ENCODE results near the gene MAN2B2. TPM values are rescaled to one million over a fixed set of nuclear protein-coding genes. Genes with fewer than 3 reads are reported as not detected.

The MAN2B2 gene
- total RNA-seq, 1 donor from 2014 or later, result 32.2 TPM

DNA sequence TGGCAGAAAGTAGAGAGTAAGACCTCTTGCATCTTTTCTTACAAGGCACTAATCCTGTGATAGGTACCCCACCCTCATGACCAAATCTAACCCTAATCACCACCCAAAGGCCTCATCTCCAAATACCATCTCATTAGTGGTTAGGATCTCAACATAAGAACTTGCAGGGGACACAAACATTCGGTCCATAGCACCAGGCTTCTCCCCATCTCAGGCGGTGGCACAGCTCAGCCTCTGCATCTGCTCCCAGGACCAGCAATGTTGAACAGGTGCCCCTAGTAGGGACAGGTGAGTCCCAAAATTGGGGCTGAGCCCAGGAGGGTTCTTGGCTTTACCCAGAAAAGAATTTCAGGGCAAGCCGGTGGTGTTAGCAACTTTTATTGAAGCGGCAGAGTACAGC is 57.1 kb downstream of the MAN2B2 start:
- H3K27me3 Mint-ChIP-seq (ENCODE audit: low read depth, unreplicated experiment), result no peaks in the 10 kb centered on the region
- no peak overlapping the region for H3K4me3 Mint-ChIP-seq (ENCODE audit: unreplicated experiment)
- H3K4me1 Mint-ChIP-seq (ENCODE audit: low read depth, unreplicated experiment), result no peaks in the 10 kb centered on the region
- H3K27ac ChIP-seq (ENCODE audit: low read depth, low read length), result no peak overlapping the region
- peaks cover 5% of the 10 kb centered on the region for H3K9me3 Mint-ChIP-seq (ENCODE audit: unreplicated experiment)
- no peak overlapping the region for H3K27ac Mint-ChIP-seq (ENCODE audit: unreplicated experiment)
- FAIRE-seq (no peak), DNase-seq (ENCODE audit: low read depth) (no peak)
- H3K27me3 ChIP-seq (ENCODE audit: insufficient read depth, low read length), result no peaks in the 10 kb centered on the region
- TF ChIP-seq CTCF (IDR thresholded peaks at IDR 0.05; ENCODE audit: insufficient read depth, low read depth, low read length) (no peak), EZH2 (IDR thresholded peaks at IDR 0.05; ENCODE audit: insufficient read depth, low read length) (no peak)
- H3K79me2 ChIP-seq (ENCODE audit: insufficient read depth, low read length), result no peaks in the 10 kb centered on the region
- H3K4me1 ChIP-seq (ENCODE audit: insufficient read depth, low read length), result no peaks in the 10 kb centered on the region
- no peak overlapping the region for H3K9ac ChIP-seq (ENCODE audit: low read length)
- H2AFZ ChIP-seq (ENCODE audit: low read depth, low read length), result no peak overlapping the region
- no peak overlapping the region for H3K4me3 ChIP-seq (ENCODE audit: insufficient read depth, low read depth, low read length)
- no peak overlapping the region for H3K4me2 ChIP-seq (ENCODE audit: low read length)
- H3K36me3 Mint-ChIP-seq (ENCODE audit: low read depth, unreplicated experiment), result peaks cover 2% of the 10 kb centered on the region
- peaks cover 11% of the 10 kb centered on the region for H4K20me1 ChIP-seq (ENCODE audit: insufficient read depth, low read length)
- H3K36me3 ChIP-seq (ENCODE audit: insufficient read depth, low read length), result no peaks in the 10 kb centered on the region
- H3K9me3 ChIP-seq (ENCODE audit: insufficient read depth, low read depth, low read length), result no peaks in the 10 kb centered on the region

DNA sequence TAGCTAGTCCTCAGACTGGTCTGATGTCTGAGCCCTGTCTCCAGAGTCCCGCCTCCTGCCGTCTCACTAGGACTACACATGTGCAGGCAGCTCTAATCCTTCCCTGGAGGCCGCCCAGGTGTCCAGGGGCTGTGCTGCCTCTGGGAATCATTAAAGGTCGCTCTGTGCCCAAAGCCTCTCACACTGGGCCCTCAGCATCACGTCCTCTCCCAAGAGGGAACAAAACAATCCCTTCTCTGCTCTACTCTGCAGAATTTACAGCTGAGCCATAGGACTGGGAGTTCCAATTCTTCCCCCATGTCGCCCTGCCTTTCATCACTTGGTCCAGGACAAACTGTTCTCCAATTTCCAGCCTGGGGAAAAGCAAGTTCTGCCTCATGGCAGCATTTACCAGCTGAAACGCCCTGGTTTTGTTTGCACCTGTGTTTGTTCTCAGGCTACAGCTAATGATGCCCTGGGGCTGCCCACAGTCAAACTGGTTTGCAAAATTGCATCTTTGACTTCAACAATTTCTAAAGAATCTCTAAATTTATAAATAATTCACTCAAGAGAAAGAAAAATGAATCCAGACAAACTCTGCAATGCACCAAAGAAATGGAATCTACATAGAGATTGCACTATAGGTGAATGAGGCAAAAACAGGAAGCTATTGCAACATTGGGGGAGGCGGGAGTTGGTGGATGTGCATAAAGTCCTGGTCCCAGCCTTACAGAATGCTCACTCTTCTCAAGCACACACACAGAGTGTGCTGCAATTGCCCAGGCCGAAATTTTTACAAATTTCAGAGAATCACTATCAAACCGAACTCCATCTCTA is 58.3 kb downstream of the MAN2B2 start:
- Histone ChIP-seq H2AFZ (ENCODE audit: low read depth, low read length) (no peak overlapping the region), H3K79me2 (ENCODE audit: insufficient read depth, low read length) (no peaks in the 10 kb centered on the region), H4K20me1 (ENCODE audit: insufficient read depth, low read length) (peaks cover 11% of the 10 kb centered on the region), H3K4me1 (ENCODE audit: insufficient read depth, low read length) (no peaks in the 10 kb centered on the region), H3K27ac (ENCODE audit: low read depth, low read length) (no peak overlapping the region), H3K36me3 (ENCODE audit: insufficient read depth, low read length) (no peaks in the 10 kb centered on the region), H3K4me2 (ENCODE audit: low read length) (no peak overlapping the region), H3K4me3 (ENCODE audit: insufficient read depth, low read depth, low read length) (no peak overlapping the region), H3K27me3 (ENCODE audit: insufficient read depth, low read length) (no peaks in the 10 kb centered on the region), H3K9ac (ENCODE audit: low read length) (no peak overlapping the region), H3K9me3 (ENCODE audit: insufficient read depth, low read depth, low read length) (no peaks in the 10 kb centered on the region)
- H3K27me3 Mint-ChIP-seq (ENCODE audit: low read depth, unreplicated experiment), result no peaks in the 10 kb centered on the region
- no peaks in the 10 kb centered on the region for H3K4me1 Mint-ChIP-seq (ENCODE audit: low read depth, unreplicated experiment)
- H3K27ac Mint-ChIP-seq (ENCODE audit: unreplicated experiment), result no peak overlapping the region
- peaks cover 5% of the 10 kb centered on the region for H3K9me3 Mint-ChIP-seq (ENCODE audit: unreplicated experiment)
- no peak for TF ChIP-seq CTCF (IDR thresholded peaks at IDR 0.05; ENCODE audit: insufficient read depth, low read depth, low read length)
- no peak for TF ChIP-seq EZH2 (IDR thresholded peaks at IDR 0.05; ENCODE audit: insufficient read depth, low read length)
- no peak for FAIRE-seq
- DNase-seq (ENCODE audit: low read depth), result no peak
- H3K36me3 Mint-ChIP-seq (ENCODE audit: low read depth, unreplicated experiment), result peaks cover 2% of the 10 kb centered on the region
- no peak overlapping the region for H3K4me3 Mint-ChIP-seq (ENCODE audit: unreplicated experiment)

DNA sequence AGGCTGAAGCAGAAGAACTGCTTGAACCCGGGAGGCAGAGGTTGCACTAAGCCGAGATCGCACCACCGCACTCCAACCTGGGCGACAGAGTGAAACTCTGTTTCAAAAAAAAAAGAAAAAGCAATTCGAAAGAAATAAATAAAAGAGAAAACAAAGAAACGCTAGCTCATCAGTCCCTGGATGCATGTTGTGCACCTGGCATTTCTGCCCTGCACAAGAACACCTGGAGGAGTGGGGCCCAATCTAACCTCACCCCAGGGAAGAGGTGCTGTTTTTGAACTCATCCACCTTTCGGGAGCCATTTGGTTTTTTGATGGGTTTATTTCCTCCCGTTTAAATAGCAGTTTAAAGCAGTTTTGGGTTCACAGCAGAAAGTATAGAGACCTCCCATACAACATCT is 59.8 kb downstream of the MAN2B2 start:
- no peak for FAIRE-seq
- H3K4me3 Mint-ChIP-seq (ENCODE audit: unreplicated experiment), result no peak overlapping the region
- Histone ChIP-seq H3K27ac (ENCODE audit: low read depth, low read length) (no peak overlapping the region), H3K36me3 (ENCODE audit: insufficient read depth, low read length) (no peaks in the 10 kb centered on the region), H3K4me3 (ENCODE audit: insufficient read depth, low read depth, low read length) (no peak overlapping the region), H3K4me1 (ENCODE audit: insufficient read depth, low read length) (peaks cover under 1% of the 10 kb centered on the region), H3K9ac (ENCODE audit: low read length) (no peak overlapping the region), H3K9me3 (ENCODE audit: insufficient read depth, low read depth, low read length) (no peaks in the 10 kb centered on the region), H3K27me3 (ENCODE audit: insufficient read depth, low read length) (no peaks in the 10 kb centered on the region), H3K4me2 (ENCODE audit: low read length) (no peak overlapping the region), H3K79me2 (ENCODE audit: insufficient read depth, low read length) (no peaks in the 10 kb centered on the region), H2AFZ (ENCODE audit: low read depth, low read length) (no peak overlapping the region), H4K20me1 (ENCODE audit: insufficient read depth, low read length) (peaks cover 11% of the 10 kb centered on the region)
- DNase-seq (ENCODE audit: low read depth), result no peak
- H3K36me3 Mint-ChIP-seq (ENCODE audit: low read depth, unreplicated experiment), result peaks cover 2% of the 10 kb centered on the region
- no peaks in the 10 kb centered on the region for H3K27me3 Mint-ChIP-seq (ENCODE audit: low read depth, unreplicated experiment)
- no peaks in the 10 kb centered on the region for H3K4me1 Mint-ChIP-seq (ENCODE audit: low read depth, unreplicated experiment)
- peaks cover 5% of the 10 kb centered on the region for H3K9me3 Mint-ChIP-seq (ENCODE audit: unreplicated experiment)
- no peak for TF ChIP-seq EZH2 (IDR thresholded peaks at IDR 0.05; ENCODE audit: insufficient read depth, low read length)
- TF ChIP-seq CTCF (IDR thresholded peaks at IDR 0.05; ENCODE audit: insufficient read depth, low read depth, low read length), result no peak
- no peak overlapping the region for H3K27ac Mint-ChIP-seq (ENCODE audit: unreplicated experiment)

All from astrocyte (in vitro differentiated cells and primary cell).